AG09319 (cell line): ENCODE data around the gene TRIM45.
"Not testable (repeated sequence)": the region's sequence is repeated elsewhere in the genome, so short reads cannot be mapped to it uniquely, and the experiment has no call there.

Source experiments
- DNase-seq: peaks from one replicate; pipeline ENCODE4 v3.0.0-alpha.2; 2010; ENCODE audit warnings: low read depth; ENCODE audit errors: extremely low read depth
- CTCF ChIP-seq: IDR thresholded peaks from 2 replicates; pipeline ENCODE4 v1.5.1; 2011; ENCODE audit warnings: low read depth, mild to moderate bottlenecking, inconsistent platforms, low read length, moderate library complexity

TRIM45 gene

GRCh38 chr1:117161887-117162286 is 40.3 kb upstream of the TRIM45 start:
- no peak for DNase-seq
- no peak for TF ChIP-seq CTCF

GRCh38 chr1:117151305-117151704 is 29.8 kb upstream of the TRIM45 start:
- DNase-seq = not testable (repeated sequence)

GRCh38 chr1:117150316-117150715 is 28.8 kb upstream of the TRIM45 start:
- TF ChIP-seq CTCF = no peak; the same call in 1 of the 2 replicates
- DNase-seq = peak; percentile 14

- peak; percentile 19 for DNase-seq
- no peak for TF ChIP-seq CTCF
Measured at GRCh38 chr1:117147856-117148588, 26.5 kb upstream of the TRIM45 start.

- TF ChIP-seq CTCF = no peak
- no peak for DNase-seq
Measured at GRCh38 chr1:117147341-117147831, 25.8 kb upstream of the TRIM45 start.

- DNase-seq = peak; percentile 54
Measured at GRCh38 chr1:117146575-117147340, 25.2 kb upstream of the TRIM45 start.

GRCh38 chr1:117146072-117146471 is 24.5 kb upstream of the TRIM45 start:
- DNase-seq = no peak
- TF ChIP-seq CTCF = no peak

More at GRCh38 chr1:117146575-117147340, 25.2 kb upstream of the TRIM45 start:
- no peak for TF ChIP-seq CTCF
